VCaP (cell line): Measurements from ENCODE around the gene RAB8B.

Experiments used
- H3K27ac ChIP-seq: fragments of 450-650 bp; 2 replicates; pipeline ENCODE4 v1.5.1; 2017
- CTCF ChIP-seq: fragments of 450-650 bp; conservative IDR thresholded peaks from 2 replicates; pipeline ENCODE4 v1.5.1; 2017; ENCODE audit warnings: mild to moderate bottlenecking, moderate library complexity

RAB8B gene

GRCh38 chr15:63156755-63157117 lies 32.7 kb upstream of the RAB8B start:
- peak overlapping the region; percentile 95 for H3K27ac ChIP-seq
- TF ChIP-seq CTCF: no peak

GRCh38 chr15:63157118-63157843 lies 32.1 kb upstream of the RAB8B start, which contains the start of gene RPS27L:
TSS of gene RPS27L (minus strand) at chr15:63157477. CDS start at chr15:63157405, 72 bp downstream.
- peak within 1 kb of the TSS; percentile 95 for H3K27ac ChIP-seq
- no peak for TF ChIP-seq CTCF

DNA sequence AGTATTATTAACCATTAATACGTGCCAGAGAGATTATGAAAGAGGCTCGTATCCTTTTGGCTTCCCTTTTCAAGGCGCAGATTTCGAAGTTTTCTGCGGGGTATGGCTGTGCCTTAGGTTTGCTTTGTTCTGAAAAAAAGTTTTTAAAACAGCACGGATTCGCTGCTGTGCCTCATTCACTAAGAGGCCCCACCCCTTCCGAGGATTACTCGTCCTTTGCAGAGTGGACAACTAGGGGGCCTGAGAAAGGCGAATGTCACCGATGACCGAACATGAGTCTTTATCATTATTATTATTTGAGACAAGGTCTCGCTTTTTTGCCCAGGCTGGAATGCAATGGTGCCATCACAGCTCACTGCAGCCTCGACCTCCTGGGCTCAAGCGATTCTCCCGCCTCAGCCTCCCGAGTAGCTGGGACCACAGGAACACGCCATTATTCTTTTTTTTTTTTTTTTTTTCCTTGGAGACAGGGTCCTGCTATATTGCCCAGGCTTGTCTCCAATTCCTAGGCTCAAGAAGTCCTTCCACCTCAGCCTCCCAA lies 31.4 kb upstream of the RAB8B start:
- H3K27ac ChIP-seq: peak overlapping the region; percentile 95
- 0 out of 2 replicates have a peak, but pooled peaks have one; percentile 32 for TF ChIP-seq CTCF

GRCh38 chr15:63160638-63161037 lies 28.8 kb upstream of the RAB8B start:
- TF ChIP-seq CTCF: no peak
- H3K27ac ChIP-seq: no peak overlapping the region

DNA sequence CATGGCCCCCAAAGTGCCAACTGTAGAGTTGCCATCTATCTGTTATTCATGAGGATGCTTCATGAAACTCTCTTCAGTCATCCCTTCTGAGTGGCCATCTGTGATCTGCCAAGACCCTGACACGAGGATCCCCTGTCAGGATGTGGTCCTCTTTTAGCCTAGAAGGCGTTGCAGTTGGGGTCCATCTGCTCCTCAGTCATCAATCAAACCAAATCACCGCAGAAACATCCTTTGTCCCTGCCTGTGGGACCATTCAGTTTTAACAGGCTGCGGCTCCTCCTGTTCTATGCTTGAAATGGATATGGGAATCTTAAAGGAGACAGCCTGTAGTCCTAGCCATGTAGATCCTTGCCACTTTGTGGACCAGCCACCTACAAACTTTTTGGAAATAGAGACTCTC lies 26.2 kb upstream of the RAB8B start:
- no peak for TF ChIP-seq CTCF
- no peak overlapping the region for H3K27ac ChIP-seq

- no peak overlapping the region for H3K27ac ChIP-seq
- TF ChIP-seq CTCF: no peak
Measured at GRCh38 chr15:63165166-63165859, 24.1 kb upstream of the RAB8B start.

DNA sequence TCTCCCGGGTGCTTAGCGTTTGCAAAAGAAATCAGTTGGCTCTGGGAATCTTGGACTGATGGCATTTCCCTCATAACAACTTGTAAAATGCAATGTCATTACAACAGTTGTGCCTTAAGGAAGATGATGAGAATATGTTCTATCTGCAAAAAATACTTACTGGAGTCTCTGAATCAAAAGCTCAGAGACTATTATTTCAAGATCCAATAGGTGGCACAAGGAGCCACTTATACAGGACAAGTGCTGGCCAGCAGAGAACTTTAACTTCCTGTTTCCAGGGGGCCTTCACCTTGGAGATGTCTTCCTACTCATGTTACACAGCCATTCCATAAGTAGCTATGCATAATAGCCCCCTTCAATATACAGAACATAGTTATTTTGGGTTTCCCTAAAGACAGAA lies 23.2 kb upstream of the RAB8B start:
- peak; percentile 55 for TF ChIP-seq CTCF
- H3K27ac ChIP-seq: no peak overlapping the region
